Activated CD8-positive, alpha-beta memory T cell treated with anti-CD3 and anti-CD28 coated beads for 1 hour (primary cell): ENCODE data around the gene ASPN.
"Not testable (repeated sequence)": the region's sequence is repeated elsewhere in the genome, so short reads cannot be mapped to it uniquely, and the experiment has no call there.

Experiments
- DNase-seq, 2 donors: peaks; one replicate each; pipeline ENCODE4 v3.0.0-alpha.2; 2020; ENCODE audit warnings: low read depth in 1 of 2; ENCODE audit errors: extremely low read depth in 1 of 2

Gene ASPN

GRCh38 chr9:92423612-92424011 is 58.7 kb downstream of the ASPN start:
- no peak for DNase-seq

DNA sequence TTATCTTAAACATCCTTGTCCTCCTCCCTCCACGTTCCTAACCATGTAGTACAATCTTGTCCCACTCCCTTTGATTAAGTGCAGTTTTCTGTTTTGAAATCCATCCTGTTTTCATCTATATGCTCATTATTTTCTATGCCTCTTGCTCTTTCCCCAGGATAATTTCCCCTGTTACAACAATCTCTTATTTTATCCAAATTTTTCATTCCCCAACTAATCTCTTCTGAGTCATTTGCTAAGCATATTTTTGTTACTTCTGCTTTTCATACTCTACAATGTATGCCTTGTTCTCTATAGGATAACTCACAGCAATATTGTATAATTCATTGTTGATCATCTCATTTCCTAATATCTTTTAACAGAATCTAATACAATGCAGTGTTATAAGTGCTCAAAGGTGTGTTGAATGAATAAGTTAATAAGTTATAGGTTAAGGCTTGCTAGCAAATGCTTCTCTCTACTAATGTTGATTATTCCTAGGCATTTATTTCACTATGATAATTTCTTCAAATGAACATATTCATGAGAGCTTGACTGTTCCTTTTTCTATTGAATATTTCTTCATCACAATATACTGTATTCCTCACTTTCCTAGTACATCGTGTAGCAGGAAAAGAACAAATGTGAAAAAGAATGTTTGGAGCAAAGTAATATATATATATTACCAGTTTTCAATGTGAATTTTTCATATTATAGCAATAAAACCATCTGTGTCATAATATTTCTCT is 59.5 kb downstream of the ASPN start:
- no peak for DNase-seq

- DNase-seq = no peak
These were observed 67.7 kb downstream of the ASPN start for GRCh38 chr9:92414566-92414965.

DNA sequence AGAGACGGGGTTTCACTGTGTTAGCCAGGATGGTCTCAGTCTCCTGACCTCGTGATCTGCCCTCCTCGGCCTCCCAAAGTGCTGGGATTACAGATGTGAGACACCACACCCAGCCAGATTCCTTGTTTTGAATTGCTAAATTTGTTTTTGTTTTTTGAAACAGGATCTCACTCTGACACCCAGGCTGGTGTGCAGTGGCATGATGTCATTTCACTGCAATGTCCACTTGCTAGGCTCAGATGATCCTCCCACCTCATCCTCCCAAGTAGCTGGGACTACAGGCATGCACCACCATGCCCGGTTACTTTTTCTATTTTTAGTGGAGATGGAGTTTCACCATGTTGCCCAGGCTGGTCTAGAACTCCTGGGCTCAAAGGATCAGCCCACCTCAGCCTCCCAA is 71.1 kb downstream of the ASPN start:
- not testable (repeated sequence) for DNase-seq

- DNase-seq = no peak
These were observed 73.4 kb downstream of the ASPN start for GRCh38 chr9:92408747-92409478.

DNA sequence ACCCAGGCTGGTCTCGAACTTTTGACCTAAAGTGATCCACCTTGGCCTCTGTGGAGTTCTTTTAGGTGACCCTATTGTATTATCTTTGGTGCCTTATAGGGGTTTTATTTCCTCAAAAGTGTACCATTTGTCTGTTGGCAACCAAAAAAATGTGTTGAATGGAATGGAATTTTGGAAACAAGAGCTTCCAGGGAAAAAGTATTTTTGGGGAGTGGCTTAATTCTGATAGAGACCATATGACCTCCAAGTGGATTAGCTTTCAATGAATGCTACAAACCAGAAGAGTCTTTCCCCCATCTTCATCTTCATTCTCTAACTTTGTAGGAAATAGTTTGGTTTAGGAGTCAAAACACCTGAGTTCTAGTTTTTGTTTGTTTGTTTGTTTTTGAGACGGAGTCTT is 74.5 kb downstream of the ASPN start:
- no peak for DNase-seq

DNA sequence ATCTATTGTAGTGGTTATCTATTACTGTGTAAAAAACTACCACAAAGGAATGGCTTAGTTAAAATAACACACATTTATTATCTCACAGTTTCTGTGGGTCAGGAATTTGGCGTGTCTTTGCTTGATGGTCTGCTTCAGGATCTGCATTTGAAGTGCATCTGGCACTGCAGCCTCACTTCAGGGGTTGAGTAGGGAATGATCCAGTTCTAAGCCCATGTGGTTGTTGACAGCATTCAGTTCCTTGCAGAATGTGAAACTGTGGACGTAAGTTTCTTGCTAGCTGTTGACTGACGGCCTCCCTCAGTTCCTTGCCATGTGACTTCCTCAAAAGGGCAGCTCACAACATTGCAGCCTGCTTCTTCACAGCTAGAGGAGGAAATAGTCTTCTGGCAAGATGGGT is 75.8 kb downstream of the ASPN start:
- DNase-seq = peak in 1 of 2 donors; percentile 2
